Measurements from ENCODE around the gene SETBP1. TPM values are rescaled to one million over a fixed set of nuclear protein-coding genes. Genes with fewer than 3 reads are reported as not detected.

The SETBP1 gene
- total RNA-seq, 1 experiment from 2014 or later: 4.0 TPM

DNA sequence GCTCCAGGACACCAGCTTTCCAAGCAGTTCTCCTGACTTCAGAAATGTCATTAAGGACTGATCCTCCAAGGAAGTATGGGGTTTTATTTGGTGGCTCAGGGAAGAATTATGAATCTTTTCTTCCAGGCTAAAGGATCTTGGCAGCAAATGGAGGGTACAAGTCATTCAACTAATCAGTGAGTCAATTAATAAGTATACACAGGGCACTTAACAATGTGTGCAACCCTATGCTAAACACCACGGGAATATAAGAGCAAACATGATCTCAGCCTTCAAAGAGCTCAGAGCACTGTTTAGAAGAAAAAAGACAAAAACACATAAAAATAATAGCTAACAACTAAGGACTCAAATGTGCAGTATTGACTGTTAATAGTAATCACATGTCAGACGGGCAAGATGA, 234.5 kb downstream of the SETBP1 start:
- TF ChIP-seq, protein P1, sequence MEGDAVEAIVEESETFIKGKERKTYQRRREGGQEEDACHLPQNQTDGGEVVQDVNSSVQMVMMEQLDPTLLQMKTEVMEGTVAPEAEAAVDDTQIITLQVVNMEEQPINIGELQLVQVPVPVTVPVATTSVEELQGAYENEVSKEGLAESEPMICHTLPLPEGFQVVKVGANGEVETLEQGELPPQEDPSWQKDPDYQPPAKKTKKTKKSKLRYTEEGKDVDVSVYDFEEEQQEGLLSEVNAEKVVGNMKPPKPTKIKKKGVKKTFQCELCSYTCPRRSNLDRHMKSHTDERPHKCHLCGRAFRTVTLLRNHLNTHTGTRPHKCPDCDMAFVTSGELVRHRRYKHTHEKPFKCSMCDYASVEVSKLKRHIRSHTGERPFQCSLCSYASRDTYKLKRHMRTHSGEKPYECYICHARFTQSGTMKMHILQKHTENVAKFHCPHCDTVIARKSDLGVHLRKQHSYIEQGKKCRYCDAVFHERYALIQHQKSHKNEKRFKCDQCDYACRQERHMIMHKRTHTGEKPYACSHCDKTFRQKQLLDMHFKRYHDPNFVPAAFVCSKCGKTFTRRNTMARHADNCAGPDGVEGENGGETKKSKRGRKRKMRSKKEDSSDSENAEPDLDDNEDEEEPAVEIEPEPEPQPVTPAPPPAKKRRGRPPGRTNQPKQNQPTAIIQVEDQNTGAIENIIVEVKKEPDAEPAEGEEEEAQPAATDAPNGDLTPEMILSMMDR (IDR thresholded peaks at IDR 0.05; ENCODE audit: insufficient read depth in 1 of 2, low read depth in 1 of 2, low read length in 1 of 2, severe bottlenecking in 1 of 2, unreplicated experiment in 1 of 2): no peak
- Mint-ChIP-seq H3K9me3 (ENCODE audit: unreplicated experiment) (no peaks in the 10 kb centered on the region), H3K36me3 (ENCODE audit: insufficient read depth, unreplicated experiment) (no peaks in the 10 kb centered on the region), H3K4me3 (ENCODE audit: unreplicated experiment) (no peak overlapping the region), H3K27me3 (ENCODE audit: insufficient read depth, unreplicated experiment) (no peaks in the 10 kb centered on the region), H3K27ac (ENCODE audit: unreplicated experiment) (no peak overlapping the region), H3K4me1 (ENCODE audit: low read depth, unreplicated experiment) (peaks cover 7% of the 10 kb centered on the region)
- no peaks in the 10 kb centered on the region for H3K36me3 ChIP-seq (ENCODE audit: control insufficient read depth, insufficient read depth, low read length)
- no peaks in the 10 kb centered on the region for H3K27me3 ChIP-seq (replicated peaks; ENCODE audit: control insufficient read depth, insufficient read depth, low read length)
- BruUV-seq (replicated peaks): no TSS peak
- POLR2A ChIA-PET: no interaction called here
- intact Hi-C loops (cut with micrococcal nuclease; ENCODE audit: unreplicated experiment): no loop called here
- CTCF ChIA-PET: no interaction called here
- no peaks in the 10 kb centered on the region for H3K9me3 ChIP-seq
- no peak overlapping the region for H3K4me3 ChIP-seq (ENCODE audit: low read depth, low read length)
- H3K4me1 ChIP-seq: 0 out of 2 replicates have a peak, but pooled peaks cover 9% of the 10 kb centered on the region
- DNase-seq: no peak

DNA sequence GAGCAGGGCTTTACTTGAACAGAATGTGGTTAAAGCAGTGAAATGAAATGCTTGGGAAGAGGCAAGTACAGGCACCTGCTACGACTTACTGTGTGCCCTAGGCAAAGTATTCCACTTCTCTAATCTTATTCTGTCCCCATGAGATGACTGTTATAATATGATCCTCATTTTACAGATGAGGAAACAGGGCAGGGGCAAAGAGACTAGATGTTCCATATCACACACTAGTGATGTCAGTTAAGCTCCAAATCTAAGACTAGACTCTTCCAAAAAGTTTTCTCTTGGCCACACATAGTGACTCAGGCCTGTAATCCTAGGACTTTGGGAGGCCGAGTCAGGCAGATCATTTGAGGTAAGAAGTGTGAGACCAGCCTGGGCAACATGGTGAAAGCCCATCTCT, 235.0 kb downstream of the SETBP1 start:
- Histone ChIP-seq H3K4me1 (0 out of 2 replicates have a peak, but pooled peaks cover 9% of the 10 kb centered on the region), H3K9me3 (no peaks in the 10 kb centered on the region), H3K36me3 (ENCODE audit: control insufficient read depth, insufficient read depth, low read length) (no peaks in the 10 kb centered on the region), H3K4me3 (ENCODE audit: low read depth, low read length) (no peak overlapping the region), H3K27me3 (replicated peaks; ENCODE audit: control insufficient read depth, insufficient read depth, low read length) (no peaks in the 10 kb centered on the region)
- ChIA-PET CTCF (no interaction called here), POLR2A (no interaction called here)
- no peak overlapping the region for H3K27ac Mint-ChIP-seq (ENCODE audit: unreplicated experiment)
- TF ChIP-seq, protein P1 (IDR thresholded peaks at IDR 0.05; ENCODE audit: insufficient read depth in 1 of 2, low read depth in 1 of 2, low read length in 1 of 2, severe bottlenecking in 1 of 2, unreplicated experiment in 1 of 2): no peak
- H3K4me1 Mint-ChIP-seq (ENCODE audit: low read depth, unreplicated experiment): peaks cover 7% of the 10 kb centered on the region
- H3K27me3 Mint-ChIP-seq (ENCODE audit: insufficient read depth, unreplicated experiment): no peaks in the 10 kb centered on the region
- intact Hi-C loops (cut with micrococcal nuclease; ENCODE audit: unreplicated experiment): no loop called here
- H3K4me3 Mint-ChIP-seq (ENCODE audit: unreplicated experiment): no peak overlapping the region
- no peaks in the 10 kb centered on the region for H3K9me3 Mint-ChIP-seq (ENCODE audit: unreplicated experiment)
- H3K36me3 Mint-ChIP-seq (ENCODE audit: insufficient read depth, unreplicated experiment): no peaks in the 10 kb centered on the region
- DNase-seq: no peak
- no TSS peak for BruUV-seq (replicated peaks)

DNA sequence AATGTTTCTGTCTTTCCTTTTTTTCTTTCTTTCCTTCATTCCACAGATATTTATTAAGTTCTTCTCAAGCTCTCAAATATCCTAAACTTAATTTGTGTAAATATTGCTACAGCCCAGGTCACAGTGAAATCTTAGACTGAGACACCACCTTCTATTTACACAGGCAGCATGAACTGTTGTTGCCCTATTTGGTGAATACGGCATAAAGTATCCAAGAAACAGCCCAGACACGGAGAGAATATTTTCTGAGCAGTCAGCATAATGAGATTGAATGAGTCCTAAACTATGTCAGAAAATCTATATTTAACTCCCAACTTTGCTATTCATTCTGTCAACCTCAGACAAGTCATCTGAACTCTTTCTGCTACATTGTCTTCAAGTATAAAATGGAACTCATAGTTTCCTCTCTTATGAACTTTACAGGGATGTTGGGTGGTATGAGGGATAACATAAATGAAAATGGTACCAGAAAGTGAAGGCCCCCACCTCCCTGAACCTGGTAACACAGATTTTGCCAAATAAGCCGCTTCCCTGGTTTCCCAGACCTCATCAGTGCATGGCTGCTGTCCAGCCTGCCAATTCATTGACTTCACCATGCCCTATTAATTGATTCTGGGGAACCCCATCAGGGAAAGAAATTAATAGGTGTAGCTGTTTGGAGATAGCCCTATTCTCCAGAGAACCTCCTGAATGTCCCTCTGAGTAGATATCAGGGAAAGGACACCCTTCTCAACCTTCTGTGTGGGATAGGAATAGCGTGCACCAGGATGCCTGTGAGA, 235.9 kb downstream of the SETBP1 start:
- peaks cover 7% of the 10 kb centered on the region for H3K4me1 Mint-ChIP-seq (ENCODE audit: low read depth, unreplicated experiment)
- no peak overlapping the region for H3K4me3 Mint-ChIP-seq (ENCODE audit: unreplicated experiment)
- no peaks in the 10 kb centered on the region for H3K9me3 Mint-ChIP-seq (ENCODE audit: unreplicated experiment)
- intact Hi-C loops (cut with micrococcal nuclease; ENCODE audit: unreplicated experiment): no loop called here
- H3K36me3 Mint-ChIP-seq (ENCODE audit: insufficient read depth, unreplicated experiment): no peaks in the 10 kb centered on the region
- BruUV-seq (replicated peaks): no TSS peak
- TF ChIP-seq, protein P1 (IDR thresholded peaks at IDR 0.05; ENCODE audit: insufficient read depth in 1 of 2, low read depth in 1 of 2, low read length in 1 of 2, severe bottlenecking in 1 of 2, unreplicated experiment in 1 of 2): no peak
- Histone ChIP-seq H3K9me3 (no peaks in the 10 kb centered on the region), H3K4me3 (ENCODE audit: low read depth, low read length) (no peak overlapping the region), H3K27me3 (replicated peaks; ENCODE audit: control insufficient read depth, insufficient read depth, low read length) (no peaks in the 10 kb centered on the region), H3K4me1 (0 out of 2 replicates have a peak, but pooled peaks cover 9% of the 10 kb centered on the region), H3K36me3 (ENCODE audit: control insufficient read depth, insufficient read depth, low read length) (no peaks in the 10 kb centered on the region)
- H3K27ac Mint-ChIP-seq (ENCODE audit: unreplicated experiment): no peak overlapping the region
- ChIA-PET POLR2A (interaction anchor here (0.5 kb wide), 1 partner anchor 443 kb away, joined by 3 read pairs; no protein-coding TSS in a partner anchor), CTCF (no interaction called here)
- no peak for DNase-seq
- no peaks in the 10 kb centered on the region for H3K27me3 Mint-ChIP-seq (ENCODE audit: insufficient read depth, unreplicated experiment)
